Gastrocnemius medialis (tissue), 4 donors: ENCODE data around the gene PIK3R1.

Experiments
- CTCF ChIP-seq, 5 experiments: fragments of 450-650 bp in 3 of 5; fragments of 200-600 bp in 2 of 5; sonication (generic) in 2 of 5; IDR thresholded peaks in 4 of 5; conservative IDR thresholded peaks in 1 of 5; 1 replicate in 4 of 5; 2 replicates in 1 of 5; pipeline ENCODE4 v1.5.1; 2016 to 2019; ENCODE audit warnings: antibody characterized with exemption in 5 of 5, mild to moderate bottlenecking in 3 of 5, moderate library complexity in 3 of 5
- POLR2A ChIP-seq, 2 donors: fragments of 450-650 bp; IDR thresholded peaks; one replicate each; pipeline ENCODE4 v1.6.1; 2017; ENCODE audit warnings: antibody characterized with exemption in 2 of 2, mild to moderate bottlenecking in 2 of 2, moderate library complexity in 2 of 2

GRCh38 chr5:68248896-68249295, 33.3 kb downstream of the PIK3R1 start:
- no peak for TF ChIP-seq POLR2A (IDR thresholded peaks at IDR 0.05)
- TF ChIP-seq CTCF (IDR thresholded peaks at IDR 0.05 in 4 of 5, conservative IDR thresholded peaks at IDR 0.05 in 1 of 5) = no peak
